ENCODE results near the gene SLC9B1. TPM values are rescaled to one million over a fixed set of nuclear protein-coding genes. Genes with fewer than 3 reads are reported as not detected.

SLC9B1 gene
- total and polyA plus RNA-seq, 10 donors, result 0.37 to 5.4 (median 1.7) TPM

DNA sequence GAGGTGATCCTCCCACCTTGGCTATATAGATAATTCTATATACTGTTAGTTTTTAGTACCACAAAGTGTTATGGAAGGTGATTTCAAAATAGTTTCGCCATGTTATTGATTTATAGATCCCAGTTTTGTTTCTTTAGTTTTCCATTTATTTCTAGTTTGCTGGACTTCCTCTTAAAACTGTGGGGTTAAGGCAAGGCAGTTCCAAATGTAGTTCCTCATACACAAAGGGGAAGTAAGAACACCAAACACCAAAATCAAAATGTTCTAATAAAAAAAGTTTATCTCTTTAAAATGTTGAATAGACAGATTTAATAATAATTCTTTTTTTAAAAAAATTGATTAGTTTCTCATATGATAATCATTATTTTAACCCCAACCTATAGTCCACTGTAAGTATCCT, 157.5 kb downstream of the SLC9B1 start:
- intact Hi-C loops (cut with DNase I; ENCODE audit: low total_unique reads), result no loop called here
- 45 to 63% (median 54%) methylated on average over 1 of the region's 1 CpG for WGBS, 5 donors
- Histone ChIP-seq H3K4me3 (no peak overlapping the region), H3K4me1 (peaks cover under 1 to 40% (median 9%) of the 10 kb centered on the region in 6 donors), H3K27me3 (replicated peaks in 1 of 7) (no peaks in the 10 kb centered on the region), H3K27ac (peak overlapping the region in 4 of 8 donors; percentile 51 to 57 (median 52)), H3K9me3 (peaks cover 0 to 32% (median 25%) of the 10 kb centered on the region in 8 donors), H3K36me3 (peaks cover 0 to 3% (median 0%) of the 10 kb centered on the region in 6 donors)
- DNase-seq, result no peak
- TF ChIP-seq, protein P1, sequence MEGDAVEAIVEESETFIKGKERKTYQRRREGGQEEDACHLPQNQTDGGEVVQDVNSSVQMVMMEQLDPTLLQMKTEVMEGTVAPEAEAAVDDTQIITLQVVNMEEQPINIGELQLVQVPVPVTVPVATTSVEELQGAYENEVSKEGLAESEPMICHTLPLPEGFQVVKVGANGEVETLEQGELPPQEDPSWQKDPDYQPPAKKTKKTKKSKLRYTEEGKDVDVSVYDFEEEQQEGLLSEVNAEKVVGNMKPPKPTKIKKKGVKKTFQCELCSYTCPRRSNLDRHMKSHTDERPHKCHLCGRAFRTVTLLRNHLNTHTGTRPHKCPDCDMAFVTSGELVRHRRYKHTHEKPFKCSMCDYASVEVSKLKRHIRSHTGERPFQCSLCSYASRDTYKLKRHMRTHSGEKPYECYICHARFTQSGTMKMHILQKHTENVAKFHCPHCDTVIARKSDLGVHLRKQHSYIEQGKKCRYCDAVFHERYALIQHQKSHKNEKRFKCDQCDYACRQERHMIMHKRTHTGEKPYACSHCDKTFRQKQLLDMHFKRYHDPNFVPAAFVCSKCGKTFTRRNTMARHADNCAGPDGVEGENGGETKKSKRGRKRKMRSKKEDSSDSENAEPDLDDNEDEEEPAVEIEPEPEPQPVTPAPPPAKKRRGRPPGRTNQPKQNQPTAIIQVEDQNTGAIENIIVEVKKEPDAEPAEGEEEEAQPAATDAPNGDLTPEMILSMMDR (IDR thresholded peaks at IDR 0.05 in 8 of 11, conservative IDR thresholded peaks at IDR 0.05 in 3 of 11), result no peak
- TF ChIP-seq POLR2A (IDR thresholded peaks at IDR 0.05), result no peak
- TF ChIP-seq POLR2AphosphoS5 (IDR thresholded peaks at IDR 0.05), result no peak

DNA sequence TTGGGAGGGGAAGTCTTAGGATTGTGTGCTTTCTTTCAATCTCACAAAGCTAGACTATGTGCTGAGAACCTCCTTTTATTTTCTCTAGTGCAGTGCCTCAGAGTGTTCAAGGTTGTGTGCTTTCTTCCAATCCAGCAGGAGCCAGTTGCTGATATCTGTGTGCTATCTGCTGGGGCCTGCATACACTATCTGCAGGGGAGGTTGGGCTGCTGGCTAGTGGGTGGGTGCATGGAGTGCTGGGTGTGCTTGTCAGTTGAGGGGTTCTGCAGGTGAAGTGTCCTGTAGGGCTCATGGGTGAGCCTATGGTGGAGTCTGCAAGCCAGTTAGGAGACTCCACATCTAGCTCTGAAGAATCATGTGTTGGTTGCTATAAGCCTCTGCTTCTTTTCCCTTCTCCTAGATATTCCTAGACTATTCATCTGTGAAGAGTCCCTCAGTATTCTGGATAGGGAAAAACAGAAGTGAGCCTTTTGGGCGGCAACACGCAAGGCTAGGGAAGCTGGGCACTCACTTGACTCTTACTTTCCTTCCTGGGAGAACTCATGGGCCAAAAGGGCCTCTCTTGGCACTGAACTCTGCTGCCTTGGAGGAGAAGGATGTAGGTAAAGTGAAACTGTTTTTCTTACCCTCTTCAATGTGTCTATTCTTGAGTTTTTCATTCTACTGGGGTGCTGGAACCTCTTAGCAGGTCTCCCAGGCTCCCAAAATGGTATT, 158.7 kb downstream of the SLC9B1 start:
- intact Hi-C loops (cut with DNase I; ENCODE audit: low total_unique reads), result no loop called here
- Histone ChIP-seq H3K27me3 (replicated peaks in 1 of 7) (no peaks in the 10 kb centered on the region), H3K4me1 (peaks cover 0 to 28% (median 3%) of the 10 kb centered on the region in 6 donors), H3K9me3 (peaks cover 0 to 32% (median 25%) of the 10 kb centered on the region in 8 donors), H3K36me3 (peaks cover 0 to 3% (median 0%) of the 10 kb centered on the region in 6 donors), H3K4me3 (no peak overlapping the region), H3K27ac (peak overlapping the region in 2 of 8 donors; percentile 1 to 4)
- TF ChIP-seq POLR2A (IDR thresholded peaks at IDR 0.05), result no peak
- TF ChIP-seq, protein P1 (IDR thresholded peaks at IDR 0.05 in 8 of 11, conservative IDR thresholded peaks at IDR 0.05 in 3 of 11), result no peak
- no peak for TF ChIP-seq POLR2AphosphoS5 (IDR thresholded peaks at IDR 0.05)
- DNase-seq, result no peak
- WGBS, 5 donors, result 82 to 96% (median 88%) methylated on average over 2 of the region's 2 CpGs

DNA sequence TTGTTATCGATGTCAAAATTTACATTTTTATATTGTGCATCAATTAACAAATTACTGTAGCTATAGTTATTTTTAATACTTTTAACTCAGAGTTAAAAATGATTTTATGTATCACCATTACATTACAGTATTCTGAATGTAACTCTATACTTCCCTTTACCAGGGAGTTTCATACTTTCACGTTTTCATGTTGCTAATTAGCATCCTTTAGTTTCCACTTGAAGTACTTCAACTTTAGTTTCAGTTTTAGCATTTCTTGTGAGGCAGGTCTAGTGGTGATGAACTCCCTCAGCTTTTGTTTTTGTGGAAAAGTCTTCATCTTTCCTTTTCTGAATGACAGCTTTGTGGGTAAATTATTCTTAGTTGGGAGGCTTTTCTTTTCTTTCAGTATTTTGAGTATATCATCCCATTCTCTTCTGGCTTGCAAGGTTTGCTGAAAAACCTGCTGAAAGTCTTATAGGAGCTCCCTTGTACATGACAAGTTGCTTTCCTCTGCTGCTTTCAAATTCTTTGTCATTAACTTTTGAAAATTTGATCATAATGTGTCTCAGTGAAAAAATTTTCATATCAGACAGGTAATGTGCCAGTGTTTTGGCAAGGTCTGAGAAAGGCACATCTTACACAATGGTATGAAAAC, 160.6 kb downstream of the SLC9B1 start:
- Histone ChIP-seq H3K4me1 (peaks cover 0 to 16% (median 3%) of the 10 kb centered on the region in 6 donors), H3K27me3 (replicated peaks in 1 of 7) (no peaks in the 10 kb centered on the region), H3K4me3 (no peak overlapping the region), H3K9me3 (peaks cover 0 to 32% (median 25%) of the 10 kb centered on the region in 8 donors), H3K36me3 (peaks cover 0 to 3% (median 0%) of the 10 kb centered on the region in 6 donors), H3K27ac (no peak overlapping the region)
- no peak for DNase-seq
- WGBS, 5 donors, result 70 to 83% (median 77%) methylated on average over 2 of the region's 2 CpGs
- intact Hi-C loops (cut with DNase I; ENCODE audit: low total_unique reads), result no loop called here
- TF ChIP-seq POLR2A (IDR thresholded peaks at IDR 0.05) (no peak), POLR2AphosphoS5 (IDR thresholded peaks at IDR 0.05) (no peak)
- TF ChIP-seq, protein P1 (IDR thresholded peaks at IDR 0.05 in 8 of 11, conservative IDR thresholded peaks at IDR 0.05 in 3 of 11), result no peak

Other genes starting within 250 kb of the SLC9B1 start
- gene UBE2D3, start 192.2 kb downstream of the SLC9B1 start, total RNA-seq, result 100 to 1,000 TPM; 303 to 459 (median 316) TPM
- 100 to 1,000 TPM; 152 to 212 (median 177) TPM for gene UBE2D3, start 192.2 kb downstream of the SLC9B1 start, polyA plus RNA-seq
- gene CISD2, start 150.7 kb downstream of the SLC9B1 start, total RNA-seq, result 10 to 100 TPM; 13.2 to 31.9 (median 26.8) TPM
- 10 to 100 TPM; 11.1 to 22.3 (median 21.7) TPM for gene CISD2, start 150.7 kb downstream of the SLC9B1 start, polyA plus RNA-seq
- gene SLC9B2, start 57.1 kb upstream of the SLC9B1 start, total RNA-seq, result 10 to 100 TPM; 10.1 to 17.0 (median 13.2) TPM
- gene SLC9B2, start 57.1 kb upstream of the SLC9B1 start, polyA plus RNA-seq, result 1 to 10 TPM; 6.4 to 9.2 (median 7.5) TPM
- 10 to 100 TPM; 16.8 to 42.0 (median 36.8) TPM for gene BDH2, start 80.1 kb upstream of the SLC9B1 start, total RNA-seq
- gene BDH2, start 80.1 kb upstream of the SLC9B1 start, polyA plus RNA-seq, result 10 to 100 TPM; 32.6 to 42.2 (median 41.8) TPM
- 10 to 100 TPM in 1 of 7 donors, 1 to 10 TPM in 6; 3.3 to 11.7 (median 4.4) TPM for gene CENPE, start 178.6 kb upstream of the SLC9B1 start, total RNA-seq
- gene CENPE, start 178.6 kb upstream of the SLC9B1 start, polyA plus RNA-seq, result 1 to 10 TPM in 1 of 3 donors, under 1 TPM in 2; 0.30 to 1.5 (median 0.70) TPM

Data from spleen (tissue), 11 donors.